SH-SY5Y (cell line): ENCODE results near the gene SEC14L6.

Experiments used
- GATA2 ChIP-seq: IDR thresholded peaks from 2 replicates; pipeline ENCODE4 v1.6.1; 2011; ENCODE audit warnings: mild to moderate bottlenecking, low read depth, low read length
- GATA3 ChIP-seq: IDR thresholded peaks from 2 replicates; pipeline ENCODE4 v1.6.1; 2011; ENCODE audit warnings: low read depth, mild to moderate bottlenecking, low read length, moderate library complexity

Gene SEC14L6

DNA sequence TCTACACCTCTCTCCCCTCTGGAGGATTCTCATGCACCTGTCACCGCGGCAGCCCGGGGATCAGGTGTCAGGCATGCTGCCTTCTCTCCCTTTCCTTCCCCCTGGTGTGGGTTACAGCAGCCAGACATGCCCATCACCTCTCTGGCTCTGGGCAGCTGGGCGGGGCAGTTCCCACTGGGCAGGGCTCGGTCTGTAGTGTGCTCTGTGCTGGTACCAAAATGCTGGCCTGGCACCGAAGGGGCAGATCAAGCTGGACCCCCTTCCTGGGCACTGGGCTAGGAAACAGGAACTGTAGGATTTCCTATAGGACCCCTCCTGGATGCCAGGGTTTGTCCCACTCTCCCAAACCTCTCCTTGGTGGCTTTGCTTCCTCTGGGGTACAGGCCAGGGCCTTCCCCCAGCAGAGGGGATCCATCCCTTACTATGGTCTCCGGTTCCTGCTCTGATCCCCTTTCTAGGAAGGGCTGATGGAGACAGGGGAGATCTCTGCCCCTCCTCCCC, 27.1 kb upstream of the SEC14L6 start:
- TF ChIP-seq GATA2 (no peak), GATA3 (no peak)

DNA sequence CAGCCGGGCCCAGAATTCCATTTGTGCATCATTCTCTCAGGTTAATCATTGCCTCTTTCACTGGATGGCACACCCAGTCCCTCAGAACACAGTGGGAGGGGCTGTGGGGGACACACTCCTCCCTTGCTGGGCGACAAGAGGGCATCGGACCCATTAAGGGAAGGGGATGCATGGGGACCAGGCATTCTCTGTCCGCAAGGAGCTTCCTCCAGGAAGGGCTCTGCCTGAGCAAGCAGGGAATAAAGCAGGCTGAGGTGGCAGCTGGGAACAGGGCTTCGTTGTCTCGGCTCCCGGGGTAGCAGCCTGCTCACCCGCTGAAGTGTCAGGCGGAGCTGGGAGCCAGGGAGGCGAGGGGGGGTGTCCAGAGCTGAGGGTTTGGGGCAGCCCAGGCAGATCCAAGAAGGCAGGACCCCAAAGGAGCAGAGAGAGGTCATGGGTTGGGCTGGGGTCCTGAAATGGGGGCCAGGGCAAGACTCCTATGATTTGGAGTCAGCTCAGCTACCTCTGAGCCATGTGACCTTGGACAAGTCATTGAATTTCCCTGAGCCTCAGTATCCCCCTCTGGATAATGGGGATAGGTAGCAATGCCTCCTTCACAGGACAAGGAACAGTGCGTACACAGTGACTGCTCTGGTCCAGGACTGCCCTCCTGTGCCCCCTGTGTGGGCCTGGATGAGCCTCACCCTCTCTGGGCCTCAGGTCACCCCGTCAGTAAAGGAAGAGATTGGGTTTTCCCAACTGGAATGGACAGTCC, 26.5 kb upstream of the SEC14L6 start:
- TF ChIP-seq GATA2 (no peak), GATA3 (no peak)

DNA sequence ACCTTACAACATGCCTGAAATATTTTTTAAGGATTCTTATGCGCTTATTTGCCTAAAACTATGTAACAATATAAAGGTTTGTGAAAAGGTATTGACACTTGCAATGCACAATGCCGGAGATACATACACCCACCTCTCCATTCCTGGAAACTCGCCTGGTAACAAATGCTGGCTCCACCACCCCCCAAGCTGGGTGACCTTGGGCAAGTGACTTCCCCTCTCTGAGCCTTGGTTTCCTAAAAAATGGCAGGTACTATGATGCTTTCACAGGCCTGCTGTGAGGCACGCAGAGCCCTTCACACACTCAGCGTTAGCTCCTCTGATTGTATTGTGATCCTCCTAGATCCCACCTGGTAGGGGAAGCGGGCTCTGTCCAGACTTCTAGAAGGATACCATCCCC, 25.7 kb upstream of the SEC14L6 start:
- TF ChIP-seq GATA3 (no peak), GATA2 (no peak)

DNA sequence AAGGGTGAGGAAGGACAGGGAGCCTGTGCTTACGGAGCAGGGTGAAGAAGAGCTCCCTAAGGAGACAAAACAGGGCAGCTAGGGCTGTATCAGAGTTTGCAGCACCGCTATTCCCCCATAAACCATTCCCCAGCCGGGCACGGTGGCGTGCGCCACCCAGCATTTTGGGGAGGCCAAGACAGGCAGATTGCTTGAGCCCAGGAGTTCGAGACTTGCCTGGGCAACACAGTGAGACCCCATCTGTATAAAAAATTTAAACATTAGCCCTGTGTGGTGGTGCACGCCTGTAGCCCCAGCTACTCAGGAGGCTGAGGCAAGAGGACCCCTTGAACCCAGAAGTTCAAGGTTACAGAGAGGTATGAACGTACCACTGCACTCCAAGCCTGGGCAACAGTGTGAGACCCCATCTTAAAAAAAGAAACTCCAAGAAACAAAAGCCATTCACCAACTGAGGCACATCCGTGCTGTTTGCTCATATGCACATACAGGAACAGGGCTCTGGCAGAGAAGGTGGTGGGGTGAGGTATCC, 23.2 kb upstream of the SEC14L6 start:
- TF ChIP-seq GATA3 (no peak), GATA2 (no peak)

DNA sequence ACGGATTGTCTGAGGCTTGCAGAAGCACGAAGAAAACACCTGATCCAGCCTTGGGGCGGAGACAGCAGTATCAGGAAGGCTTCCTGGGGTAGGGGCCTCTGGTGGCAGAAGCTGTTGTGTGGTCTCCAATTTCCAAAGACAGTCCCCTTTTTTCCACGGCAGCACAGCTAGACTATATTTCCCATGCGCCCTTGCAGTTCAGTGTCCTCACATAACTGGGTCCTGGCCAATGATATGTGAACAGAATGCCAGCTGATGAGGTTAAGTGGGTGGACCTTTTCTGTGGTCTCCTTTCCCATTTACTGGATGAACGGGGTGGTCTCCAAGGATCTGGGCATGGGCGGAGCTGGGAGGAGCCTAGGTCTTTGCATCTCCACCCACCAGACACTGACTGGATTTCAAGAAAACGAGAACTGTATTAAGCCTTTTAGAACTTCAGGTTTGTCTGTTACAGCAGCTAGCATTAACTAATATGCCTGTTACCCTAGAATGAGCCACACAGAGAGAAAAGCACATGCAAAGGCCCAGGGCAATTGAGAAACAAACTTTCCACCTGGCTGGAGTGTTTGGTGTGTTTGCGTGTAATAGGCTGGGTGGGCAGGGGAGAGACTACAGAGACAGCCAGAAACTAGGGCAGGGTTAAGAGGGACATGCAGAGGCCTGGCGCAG, 21.7 kb upstream of the SEC14L6 start:
- TF ChIP-seq GATA3 (no peak), GATA2 (no peak)

DNA sequence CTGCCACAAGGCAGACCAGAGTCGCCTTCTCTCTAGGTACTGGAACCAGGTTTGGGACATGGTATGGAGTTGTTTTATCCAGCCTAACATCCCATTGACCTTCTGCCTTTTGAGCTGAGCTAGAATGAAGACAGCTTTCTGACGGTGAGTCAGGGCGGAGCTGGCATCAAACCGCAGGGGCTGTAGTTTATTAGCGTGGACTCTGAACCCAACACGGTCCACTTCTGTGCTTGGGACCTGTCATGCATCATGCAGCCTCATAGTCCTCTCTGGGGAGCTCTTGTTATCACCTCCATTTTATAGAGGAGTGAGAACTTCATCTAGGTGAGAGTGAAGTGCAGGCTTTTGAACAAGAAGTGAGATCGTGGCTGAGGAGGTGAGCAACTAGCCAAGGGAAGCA, 19.6 kb upstream of the SEC14L6 start:
- no peak for TF ChIP-seq GATA3
- no peak for TF ChIP-seq GATA2

DNA sequence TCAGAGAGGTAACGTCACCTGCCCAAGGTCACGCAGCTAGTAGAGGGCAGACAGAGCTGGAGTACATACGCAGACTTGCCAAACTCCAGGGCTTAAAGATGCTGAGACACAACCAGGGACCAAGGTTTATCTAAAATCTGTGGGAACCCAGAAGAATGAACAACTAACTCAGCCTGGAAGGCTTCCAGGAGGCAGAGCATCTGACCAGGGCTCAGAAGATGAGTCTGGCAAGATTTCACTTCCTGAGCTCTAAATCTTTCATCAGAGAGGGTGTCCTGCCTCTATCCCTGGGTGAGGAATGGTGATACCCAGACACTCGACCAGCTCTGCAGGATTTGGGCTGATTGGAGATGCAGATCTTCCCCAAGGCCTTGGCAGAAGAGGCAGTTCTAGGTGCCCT, 18.8 kb upstream of the SEC14L6 start:
- no peak for TF ChIP-seq GATA3
- no peak for TF ChIP-seq GATA2

DNA sequence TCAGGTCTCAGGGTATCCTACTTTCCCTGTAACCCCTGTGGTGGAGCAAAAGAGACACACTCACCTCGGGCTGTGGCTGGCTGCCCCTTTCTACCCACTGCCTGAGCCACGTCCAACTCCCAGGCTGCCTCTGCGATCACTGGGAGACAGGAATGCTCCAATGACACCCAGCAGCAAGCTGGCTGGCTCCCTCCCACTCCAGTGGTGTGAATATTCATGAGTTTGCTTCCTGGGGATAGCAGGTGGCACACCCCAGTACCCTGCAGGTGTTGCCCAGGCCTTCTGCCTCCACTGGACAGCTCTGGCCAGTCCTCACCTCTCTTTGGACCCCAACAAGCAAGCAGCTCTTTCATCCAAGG, 18.2 kb upstream of the SEC14L6 start:
- TF ChIP-seq GATA2 (no peak), GATA3 (no peak)

DNA sequence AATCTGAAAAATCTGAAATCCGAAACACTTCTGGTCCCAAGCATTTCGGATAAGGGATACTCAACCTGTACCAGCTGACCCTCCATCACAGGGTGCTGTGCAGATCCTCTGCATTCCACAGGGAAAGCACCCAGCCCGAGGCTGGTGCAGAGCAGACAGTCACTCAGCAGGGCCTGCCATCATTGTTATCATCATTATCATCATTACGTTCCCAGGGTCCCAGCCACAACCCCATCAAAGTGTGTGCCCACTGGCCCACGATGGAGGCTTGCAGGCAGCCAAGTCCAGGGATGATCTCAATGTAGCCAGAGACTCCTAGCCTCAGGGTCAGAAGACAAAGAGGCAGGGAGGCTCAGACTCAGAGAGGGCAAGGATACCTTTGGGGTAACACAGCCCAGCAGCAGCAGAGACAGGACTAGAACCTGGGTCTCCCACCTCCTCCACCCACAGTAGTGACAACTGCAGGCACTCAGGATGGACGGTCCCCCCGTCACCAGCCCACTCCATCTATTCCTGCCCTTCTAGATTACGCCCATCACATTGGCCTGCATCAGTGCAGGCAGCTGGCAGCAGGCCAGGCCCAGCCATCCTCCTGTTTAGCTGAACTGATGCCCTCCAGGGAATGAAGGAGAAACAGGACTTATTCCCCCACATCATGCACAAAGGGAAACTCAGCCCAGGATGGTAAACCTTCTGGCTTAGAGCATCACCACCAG, 17.7 kb upstream of the SEC14L6 start:
- TF ChIP-seq GATA2, result peak; percentile 71
- no peak for TF ChIP-seq GATA3

DNA sequence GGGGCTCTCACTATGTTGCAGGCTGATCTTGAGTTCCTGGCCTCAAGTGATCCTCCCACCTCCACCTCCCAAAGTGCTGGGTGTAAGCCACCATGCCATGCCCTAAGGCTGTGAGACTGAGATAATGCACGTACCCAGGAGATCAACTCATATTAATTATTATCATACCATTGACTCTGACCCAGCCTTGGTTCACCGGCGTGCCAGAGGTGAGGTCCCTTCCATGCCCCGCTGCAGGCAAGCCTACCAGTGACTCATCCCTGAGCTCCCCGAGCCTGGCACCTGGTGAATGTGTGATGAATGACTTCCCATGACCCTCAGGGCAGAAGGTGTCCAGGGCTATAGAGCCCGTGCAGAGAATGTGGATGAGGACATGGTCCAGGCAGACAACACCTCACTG, 15.8 kb upstream of the SEC14L6 start:
- TF ChIP-seq GATA3 (no peak), GATA2 (no peak)

DNA sequence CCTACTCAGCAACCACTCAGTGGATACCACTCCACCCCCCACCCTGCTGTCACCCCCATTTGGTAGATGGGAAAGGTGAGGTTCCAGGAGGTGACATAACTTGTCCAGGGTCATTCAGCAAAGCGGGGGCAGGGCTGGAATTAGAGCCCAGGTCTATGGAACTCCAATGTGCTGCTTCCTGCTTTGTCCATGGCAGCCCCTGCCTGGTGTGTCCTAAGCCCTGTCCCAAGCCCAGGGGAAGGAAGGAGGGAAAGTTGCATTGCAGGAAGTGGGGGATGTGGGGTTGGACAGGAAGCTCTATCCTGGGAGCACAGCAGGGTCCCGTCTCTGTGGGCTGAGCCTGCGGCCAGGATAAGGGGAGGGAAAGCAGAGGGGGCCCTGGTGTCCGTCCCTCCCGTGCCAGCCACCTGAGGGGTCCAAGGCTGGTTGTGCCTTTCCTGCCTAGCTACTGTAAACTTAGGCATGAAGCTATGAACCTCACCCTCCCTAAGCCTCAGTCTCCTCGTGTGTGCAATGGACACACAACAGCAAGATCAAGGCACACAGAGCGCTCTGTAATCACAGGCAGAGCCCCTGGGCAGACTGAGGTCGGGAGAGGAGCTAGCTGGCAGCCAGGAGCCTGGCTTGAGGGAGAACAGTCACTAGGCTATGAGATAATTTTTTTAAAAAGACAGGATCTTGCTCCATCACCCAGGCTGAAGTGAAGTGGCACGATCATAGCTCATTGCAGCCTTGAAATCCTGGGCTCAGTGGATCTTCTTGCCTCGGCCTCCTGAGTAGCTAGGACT, 15.1 kb upstream of the SEC14L6 start:
- no peak for TF ChIP-seq GATA2
- TF ChIP-seq GATA3, result no peak

DNA sequence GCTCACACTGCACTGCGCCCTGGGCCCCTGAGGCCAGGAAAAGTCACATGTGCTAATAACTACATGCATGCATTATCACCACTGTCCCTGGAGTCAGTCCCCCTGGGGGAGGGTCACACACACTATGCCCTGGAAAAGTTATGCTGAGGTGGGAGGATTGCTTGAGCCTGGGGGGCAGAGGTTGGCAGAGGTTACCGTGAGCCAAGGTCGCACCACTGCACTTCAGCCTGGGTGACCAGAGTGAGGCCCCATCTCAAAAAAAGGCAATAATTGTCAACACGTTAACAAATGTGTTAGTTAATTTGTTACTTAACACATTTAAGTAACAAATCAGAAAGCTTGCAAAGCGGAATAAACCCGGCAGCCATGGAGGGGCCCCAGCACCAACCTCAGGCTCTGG, 13.3 kb upstream of the SEC14L6 start:
- TF ChIP-seq GATA3 (no peak), GATA2 (no peak)

DNA sequence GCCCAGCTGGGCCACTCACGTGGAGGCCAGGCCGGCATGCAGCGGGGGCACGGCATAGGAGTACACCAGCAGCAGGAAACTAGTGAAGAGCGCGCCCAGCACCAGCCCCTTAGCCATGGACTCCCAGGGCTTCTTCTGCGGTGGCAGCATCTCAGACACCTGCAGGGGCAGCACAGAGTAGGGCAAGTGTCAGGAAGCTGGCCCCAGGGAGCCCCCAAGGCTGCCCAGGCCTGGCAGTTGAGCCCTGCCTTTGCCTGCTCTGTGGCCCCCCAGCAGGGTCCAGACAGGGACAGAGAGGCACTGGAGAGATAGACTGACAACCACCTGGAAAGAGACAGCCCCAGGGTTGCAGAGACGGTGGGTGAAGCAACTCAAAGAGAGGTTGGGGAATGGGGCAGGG, 10.7 kb upstream of the SEC14L6 start:
- TF ChIP-seq GATA2 (no peak), GATA3 (no peak)

DNA sequence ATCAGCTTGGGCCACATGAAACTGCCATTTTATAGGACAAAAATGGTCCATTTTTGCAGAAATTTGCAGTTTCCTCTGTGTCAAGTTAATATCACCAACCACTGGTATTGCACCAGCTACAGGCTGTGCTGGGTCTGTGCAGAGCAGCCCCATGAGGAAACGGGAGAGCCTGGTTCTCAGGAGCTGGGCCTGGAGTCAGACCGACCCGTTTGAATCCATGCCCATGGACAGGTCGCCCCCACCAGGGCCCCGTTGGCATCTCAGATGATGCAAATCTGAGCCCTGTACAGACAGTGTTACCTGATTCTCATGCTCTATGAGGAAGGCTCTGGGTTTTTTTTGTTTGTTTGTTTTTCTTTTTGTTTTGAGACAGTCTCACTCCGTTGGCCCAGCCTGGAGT, 9.8 kb upstream of the SEC14L6 start:
- TF ChIP-seq GATA2, result no peak
- no peak for TF ChIP-seq GATA3
